GM21723 (cell line): ENCODE data around the gene PPP1R13B.
A peak's percentile ranks its signal among the peaks of the same experiment; 100 is the strongest.
"Not testable (repeated sequence)": the region's sequence is repeated elsewhere in the genome, so short reads cannot be mapped to it uniquely, and the experiment has no call there.

Experiments used
- ATAC-seq: cut with Tn5 transposase; IDR thresholded peaks from one replicate; pipeline ENCODE4 v1.9.1; 2021; ENCODE audit warnings: mild to moderate bottlenecking, moderate library complexity; ENCODE audit not compliant: unreplicated experiment

The PPP1R13B gene

DNA sequence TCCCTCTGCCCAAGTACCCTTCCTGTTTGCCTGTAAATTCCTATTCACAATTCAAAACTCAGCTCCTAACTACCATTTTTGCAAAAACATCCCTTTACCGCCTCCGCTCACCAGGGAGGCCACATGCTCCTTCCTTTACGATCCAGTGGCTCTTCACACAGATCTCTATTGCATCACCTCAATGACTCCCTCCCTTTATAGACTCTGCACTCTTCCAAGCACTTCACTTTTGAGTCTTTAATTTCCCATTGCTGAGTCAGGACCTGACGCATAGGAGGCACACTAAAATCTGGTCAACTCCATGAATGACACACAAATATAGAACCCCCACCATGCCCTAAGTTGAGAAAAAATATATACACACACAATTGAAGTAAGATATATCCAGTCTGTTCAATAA, 45.9 kb downstream of the PPP1R13B start:
- ATAC-seq = no peak

DNA sequence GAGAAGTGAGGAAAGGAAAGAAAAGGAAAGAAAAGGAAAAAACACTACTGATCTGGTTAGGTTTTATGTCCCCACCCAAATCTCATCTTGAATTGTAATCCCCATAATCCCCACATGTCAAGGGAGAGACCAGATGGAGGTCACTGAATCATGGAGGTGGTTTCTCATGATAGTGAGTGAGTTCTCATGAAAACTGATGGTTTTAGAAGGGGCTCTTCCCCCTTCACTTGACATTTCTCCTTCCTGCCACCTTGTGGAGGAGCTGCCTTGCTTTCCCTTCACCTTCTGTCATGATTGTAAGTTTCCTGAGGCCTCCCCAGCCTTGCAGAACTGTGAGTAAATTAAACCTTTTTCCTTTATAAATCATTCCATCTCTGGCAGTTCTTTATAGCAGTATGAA, 54.2 kb downstream of the PPP1R13B start:
- not testable (repeated sequence) for ATAC-seq

DNA sequence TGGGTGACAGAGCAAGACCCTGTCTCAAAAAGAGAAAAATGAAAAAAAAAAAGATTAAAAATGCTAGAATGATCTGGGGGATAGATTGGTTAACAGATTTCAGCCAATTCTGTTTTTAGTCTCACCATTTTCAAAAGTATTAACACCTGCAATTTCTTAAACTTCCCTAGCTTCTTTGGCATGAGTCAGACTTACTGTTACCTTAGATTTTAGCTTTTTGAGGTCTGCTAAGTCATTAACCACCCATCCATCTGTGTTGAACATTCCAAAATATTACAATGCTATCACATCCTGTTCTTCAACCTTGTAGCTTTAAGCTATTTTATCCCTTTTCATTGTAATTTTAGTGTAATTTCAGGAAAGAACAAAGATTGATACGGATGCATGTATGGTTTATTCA, 59.3 kb downstream of the PPP1R13B start:
- ATAC-seq = no peak

DNA sequence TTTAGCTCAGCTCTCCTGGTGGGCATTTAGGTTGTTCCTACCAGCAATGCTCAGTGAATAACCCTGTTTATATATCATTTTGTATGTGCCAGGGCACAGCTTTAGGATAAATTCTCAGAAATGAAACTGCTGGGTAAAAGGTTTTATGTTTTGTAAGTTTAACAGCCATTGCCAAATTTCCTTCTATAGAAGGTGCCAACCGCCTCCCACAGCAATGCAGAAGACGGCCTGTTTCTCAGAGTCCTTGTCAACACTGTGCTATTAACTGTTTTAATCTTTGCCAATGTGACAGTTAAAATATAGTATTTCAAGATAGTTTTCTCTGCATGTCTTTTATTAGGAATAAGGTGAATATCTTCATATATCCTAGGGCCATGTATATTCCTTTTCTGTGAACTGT, 65.0 kb downstream of the PPP1R13B start:
- no peak for ATAC-seq

DNA sequence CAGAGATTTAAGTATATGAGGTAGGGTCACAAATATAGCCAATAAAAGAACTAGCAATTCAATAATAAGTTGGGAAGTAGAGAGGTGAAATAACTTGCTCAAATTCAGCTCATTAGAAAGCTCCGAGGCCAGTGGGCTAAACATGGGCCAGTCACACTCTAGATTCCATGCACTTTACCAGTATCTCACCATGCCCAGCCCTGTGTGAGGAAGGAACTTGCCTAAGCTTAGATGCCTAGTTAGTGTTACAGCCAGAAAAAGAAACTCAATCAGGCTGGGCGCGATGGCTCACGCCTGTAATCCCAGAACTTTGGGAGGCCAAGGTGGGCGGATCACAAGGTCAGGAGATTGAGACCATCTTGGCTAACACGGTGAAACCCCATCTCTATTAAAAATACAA, 71.1 kb downstream of the PPP1R13B start:
- ATAC-seq = not testable (repeated sequence)

DNA sequence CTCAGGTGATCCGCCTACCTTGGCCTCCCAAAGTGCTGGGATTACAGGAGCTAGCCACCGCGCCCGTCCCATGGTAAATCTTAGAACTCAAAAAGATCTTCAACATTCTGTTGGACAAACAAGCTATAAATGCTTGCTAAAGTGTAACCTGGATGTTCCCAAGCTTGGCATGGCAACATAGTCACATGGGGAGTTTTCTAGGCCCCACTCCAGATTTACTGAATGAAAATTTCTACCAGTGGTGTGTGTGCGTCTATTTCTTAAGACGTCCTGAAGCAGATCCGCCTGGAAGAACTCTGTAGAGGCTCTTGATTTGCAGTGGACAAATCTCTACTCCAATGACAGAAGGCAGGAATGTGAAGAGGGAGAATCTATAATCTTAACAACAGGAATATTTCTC, 71.9 kb downstream of the PPP1R13B start:
- no peak for ATAC-seq

DNA sequence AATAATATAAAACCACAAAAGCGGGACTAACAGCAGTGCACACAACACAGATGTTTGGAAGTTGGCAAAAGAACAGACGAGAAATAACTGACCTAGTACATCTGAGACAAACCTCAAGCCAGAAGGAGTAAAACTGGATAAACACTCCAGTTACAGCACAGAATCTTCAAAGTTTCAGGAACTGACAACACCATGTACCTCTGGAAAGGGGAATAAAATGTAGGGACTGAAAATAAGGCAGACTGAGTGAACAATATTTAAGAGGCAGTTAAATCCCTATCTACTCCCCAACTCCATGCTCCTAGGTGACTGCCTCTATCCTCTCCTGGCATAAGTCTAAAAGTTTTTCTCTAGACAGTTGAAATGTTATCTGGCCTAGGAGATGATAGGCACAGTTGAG, 73.9 kb downstream of the PPP1R13B start:
- ATAC-seq = no peak

DNA sequence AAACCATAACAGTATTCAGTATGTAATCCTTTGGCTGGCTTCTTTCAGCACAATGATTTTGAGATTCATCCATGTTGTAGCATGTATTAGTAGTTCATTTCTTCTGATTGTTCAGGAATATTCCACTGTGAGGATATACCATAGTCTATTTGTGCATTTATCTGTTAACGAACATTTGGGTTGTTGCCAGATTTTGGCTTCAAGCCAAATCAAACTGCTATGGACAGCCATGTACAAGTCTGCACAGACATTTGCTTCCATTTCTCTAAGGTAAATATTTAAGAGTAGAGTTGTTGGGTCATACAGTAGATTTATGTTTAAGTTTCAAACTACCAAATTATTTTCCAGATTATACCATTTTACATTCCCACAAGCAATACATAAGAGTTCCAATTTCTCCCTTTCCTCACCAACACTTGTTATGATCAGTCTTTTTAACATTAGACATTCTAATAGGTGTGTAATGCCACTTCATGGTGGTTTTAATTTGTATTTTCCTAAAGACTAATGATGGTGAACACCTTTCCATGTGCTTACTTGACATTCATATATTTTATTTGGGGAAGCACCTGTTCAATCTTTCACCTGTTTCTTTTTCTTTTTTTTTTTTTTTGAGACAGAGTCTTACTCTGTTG, 75.2 kb downstream of the PPP1R13B start:
- ATAC-seq = no peak

DNA sequence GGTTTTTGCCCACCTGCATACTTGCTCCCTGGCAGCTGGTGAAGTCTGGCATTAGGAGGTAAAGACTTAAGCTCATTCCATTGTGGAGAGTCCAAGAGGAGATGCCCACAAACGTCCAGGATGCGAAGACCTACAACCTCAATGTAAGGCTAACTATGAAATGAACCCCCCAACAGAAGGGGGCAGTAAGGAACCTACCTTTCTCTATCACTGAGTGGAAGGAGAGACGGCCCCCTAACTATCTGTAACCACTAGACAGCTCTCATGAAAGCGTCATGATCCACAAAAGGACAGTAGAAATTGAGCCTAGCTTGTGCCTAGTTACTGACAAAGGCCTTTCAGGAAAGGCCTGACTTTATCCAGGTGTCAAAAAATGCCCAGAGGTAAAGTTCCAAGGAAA, 76.5 kb downstream of the PPP1R13B start:
- ATAC-seq = no peak

DNA sequence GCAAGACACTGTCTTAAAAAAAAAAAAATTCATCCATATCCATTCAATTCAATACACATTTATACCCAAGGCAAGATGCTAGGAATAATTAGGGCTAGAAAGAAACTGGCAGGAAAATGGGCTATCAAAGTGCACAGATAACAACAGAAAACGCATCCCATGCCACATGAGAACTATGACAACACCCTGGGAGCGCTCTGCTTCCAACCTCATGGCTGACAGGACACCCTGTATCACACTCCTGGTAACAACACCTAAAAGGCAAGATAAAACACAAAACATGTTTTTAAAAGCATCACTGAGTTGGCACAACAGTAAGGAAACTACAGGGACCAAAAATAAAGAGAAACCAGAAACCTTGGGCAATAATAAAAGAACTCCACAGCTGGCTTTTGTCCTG, 76.9 kb downstream of the PPP1R13B start:
- ATAC-seq = no peak

DNA sequence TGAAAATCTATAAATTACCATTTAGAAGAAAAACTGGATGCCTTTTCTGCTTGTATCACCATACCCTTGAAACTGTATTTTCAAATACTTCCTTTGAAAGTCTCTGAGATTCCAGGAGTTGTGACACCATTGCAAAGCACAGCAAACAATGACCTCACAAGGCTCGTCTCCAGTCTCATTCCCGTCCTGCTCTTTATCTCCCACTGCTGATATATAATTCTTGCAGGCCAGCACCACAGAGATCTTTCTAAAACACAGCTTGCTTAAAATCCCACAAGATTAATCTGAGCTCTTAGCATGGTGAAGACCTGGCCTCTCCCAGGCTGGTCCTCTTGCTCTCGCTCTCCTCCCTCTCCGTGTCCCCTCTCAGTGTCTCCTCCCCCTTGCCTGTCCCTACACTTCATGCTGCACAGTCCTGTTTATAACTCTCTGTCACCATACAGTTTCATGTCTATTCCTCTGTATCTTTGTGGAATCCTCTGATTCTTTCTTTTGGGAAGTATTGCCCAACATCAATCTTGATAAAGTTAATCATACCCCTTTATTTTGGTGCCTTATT, 80.0 kb downstream of the PPP1R13B start:
- no peak for ATAC-seq

DNA sequence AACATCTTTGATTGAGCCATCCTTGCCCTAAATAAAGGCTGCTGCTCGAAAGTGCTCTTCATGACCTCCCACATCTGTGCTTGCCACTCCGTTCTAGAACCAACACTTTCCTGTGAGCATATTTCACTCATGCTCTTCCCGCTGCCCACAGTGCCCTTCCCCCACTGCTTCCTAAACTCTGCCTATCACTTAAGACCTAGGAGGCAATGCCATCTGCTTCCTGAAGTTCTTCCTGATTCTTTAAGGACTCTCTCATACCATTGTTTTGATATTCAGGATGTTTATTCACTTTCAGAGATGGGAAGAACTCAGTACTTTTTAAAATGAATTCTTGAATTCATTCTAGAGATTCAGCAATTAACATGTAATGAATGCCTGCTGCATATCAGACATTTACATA, 81.8 kb downstream of the PPP1R13B start:
- no peak for ATAC-seq

DNA sequence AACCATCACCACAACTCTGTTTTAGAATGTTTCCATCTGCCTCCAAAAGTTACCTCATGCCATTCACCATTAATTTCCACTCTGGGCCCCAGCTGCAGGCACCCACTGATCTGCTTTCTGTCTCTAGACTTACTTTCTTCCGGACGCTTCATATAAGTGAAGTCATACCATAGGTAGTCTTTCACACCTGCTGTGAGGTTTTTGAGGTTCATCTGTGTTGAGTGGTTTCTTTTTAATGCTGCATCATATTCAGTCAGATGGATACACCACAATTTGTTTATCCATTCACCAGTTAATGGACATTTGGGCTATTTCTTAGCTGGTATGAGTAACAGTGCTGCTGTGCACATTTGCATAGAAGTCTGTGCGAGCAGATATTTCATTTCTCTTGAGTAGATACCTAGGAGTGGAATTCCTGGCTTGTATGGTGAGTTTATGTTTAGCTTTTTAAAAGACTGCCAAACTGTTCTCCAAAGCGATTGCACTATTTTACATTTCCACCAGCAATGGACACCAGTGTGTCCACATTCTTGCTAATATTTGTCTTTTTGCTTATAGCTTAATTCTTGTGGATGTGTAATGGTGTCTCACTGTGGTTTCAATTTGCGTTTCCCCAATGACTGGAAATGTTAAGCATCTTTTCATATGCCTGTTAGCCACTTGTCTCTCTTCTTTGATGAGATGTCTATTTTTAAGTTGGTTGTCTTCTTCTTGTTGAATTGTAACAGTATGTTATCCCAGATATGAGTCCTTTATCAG, 83.5 kb downstream of the PPP1R13B start:
- peak; percentile 79 for ATAC-seq

DNA sequence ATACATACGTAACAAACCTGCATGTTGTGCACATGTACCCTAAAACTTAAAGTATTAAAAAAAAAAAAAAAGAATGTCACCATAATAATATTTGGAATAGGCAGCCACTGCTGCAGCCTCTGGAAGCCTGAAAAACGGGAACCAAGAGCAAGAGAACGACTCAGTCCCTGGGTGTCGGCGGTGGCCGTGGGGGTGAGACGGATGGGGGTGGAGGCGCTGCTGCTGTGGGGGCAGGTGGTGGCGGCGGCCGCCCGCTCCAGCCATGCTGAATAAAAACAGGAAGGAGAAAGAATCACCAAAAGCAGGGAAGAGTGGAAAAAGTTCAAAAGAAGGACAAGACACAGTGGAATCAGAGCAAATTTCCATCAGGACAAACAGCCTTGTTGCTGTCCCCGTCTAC, 84.8 kb downstream of the PPP1R13B start:
- ATAC-seq = no peak

DNA sequence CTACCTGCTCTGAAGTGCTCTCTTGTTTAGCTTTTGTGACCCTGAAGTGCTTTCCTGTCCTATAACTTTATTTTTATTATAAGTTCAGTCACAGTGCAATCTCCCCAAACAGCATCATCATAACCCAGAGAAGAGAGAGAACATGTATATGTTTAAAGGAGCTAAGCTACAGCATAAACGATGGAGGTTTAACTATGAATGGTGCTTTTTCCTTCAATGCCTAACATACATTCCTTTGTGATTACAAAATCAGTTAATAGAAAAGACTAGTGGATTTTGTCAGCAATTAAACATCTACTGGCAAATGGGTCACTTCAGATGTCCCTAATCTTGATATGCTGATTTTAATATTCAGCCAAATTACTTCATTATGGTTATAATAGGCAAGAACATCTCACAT, 85.3 kb downstream of the PPP1R13B start:
- ATAC-seq = no peak

DNA sequence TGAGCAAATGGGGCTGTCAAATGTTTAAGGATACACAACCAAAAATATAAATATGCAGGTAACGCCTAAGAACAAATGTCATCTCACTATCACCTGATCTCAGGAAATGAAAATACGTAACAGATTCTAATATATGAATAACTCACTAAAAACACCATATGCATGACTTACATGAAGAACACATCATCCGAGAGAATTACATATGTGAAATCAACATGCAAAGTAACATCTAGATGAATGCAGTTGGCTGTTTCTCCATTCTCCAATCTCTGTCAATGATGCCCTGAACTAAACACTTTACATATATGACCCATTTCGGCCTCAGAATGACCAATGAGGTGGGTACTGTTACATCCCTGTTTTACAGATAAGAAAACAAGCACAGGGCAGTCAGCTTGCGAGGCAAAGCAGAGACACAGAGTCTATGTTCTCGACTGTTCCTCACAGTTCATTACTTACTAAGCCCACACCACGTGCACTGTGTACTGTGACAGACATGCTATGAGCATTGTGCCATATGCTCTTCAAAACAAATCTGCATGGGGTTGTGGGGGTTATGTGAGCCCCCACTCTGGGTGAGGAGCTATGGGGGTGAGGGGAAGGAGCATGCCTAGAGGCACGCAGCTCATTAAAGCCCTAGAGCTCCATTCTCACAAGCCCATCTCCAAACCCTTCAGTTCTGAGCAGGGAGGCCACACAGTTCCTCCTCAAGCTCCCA, 89.2 kb downstream of the PPP1R13B start:
- ATAC-seq = no peak

DNA sequence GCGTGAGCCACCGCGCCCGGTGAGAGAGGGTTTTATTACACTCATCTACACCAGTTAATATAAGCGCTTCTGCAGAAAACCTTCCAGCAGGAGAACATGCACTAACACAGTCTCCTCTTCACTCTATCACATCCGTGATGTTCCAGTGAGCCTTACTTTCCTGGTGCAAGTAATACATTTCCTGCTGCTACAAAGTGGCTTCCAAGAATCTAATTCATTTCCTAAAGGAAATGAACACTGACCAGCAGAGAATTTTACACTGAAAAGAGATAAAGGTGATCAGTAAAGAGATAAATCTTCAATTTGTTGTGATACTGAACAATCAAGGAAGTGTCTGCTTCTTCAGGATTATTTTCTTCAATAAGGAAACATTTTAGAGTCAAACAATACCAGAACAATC, 92.3 kb downstream of the PPP1R13B start:
- ATAC-seq = no peak

DNA sequence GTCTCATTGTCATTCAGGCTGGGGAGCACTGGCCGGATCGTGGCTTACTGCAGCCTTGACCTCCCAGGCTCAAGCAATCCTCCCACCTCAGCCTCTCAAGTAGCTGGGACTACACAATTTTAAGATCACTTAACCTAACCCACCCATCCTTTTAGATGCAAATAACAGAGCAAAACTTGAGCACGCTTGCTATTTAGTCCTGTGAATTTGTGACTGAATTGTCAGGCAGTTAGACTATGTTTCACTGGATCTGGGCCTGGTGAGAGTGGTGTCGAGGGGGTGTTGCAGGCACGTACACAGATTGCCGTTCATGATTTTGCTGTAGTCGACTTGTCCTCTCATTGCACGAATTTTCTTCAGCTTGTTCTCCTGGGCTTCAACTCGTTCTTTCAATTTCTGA, 93.6 kb downstream of the PPP1R13B start:
- ATAC-seq = no peak

DNA sequence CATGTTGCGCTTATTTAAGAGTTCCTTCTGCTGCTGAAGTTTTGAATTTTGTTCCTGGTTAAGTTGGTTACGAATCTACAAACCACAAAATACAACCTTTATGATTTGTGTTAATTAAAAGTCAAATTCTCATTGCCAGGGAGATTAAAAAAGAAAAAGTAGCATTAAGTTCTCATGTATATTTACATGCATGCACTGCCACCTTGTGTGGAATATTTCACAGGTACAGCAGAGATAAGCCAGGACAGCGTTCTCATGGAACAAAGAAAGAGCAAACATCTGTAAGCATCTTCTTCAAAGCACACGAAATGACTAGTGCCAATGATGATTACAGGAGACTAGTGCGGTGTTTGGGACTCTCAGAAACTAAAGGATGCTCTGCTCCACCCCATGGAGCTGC, 97.5 kb downstream of the PPP1R13B start:
- ATAC-seq = no peak

DNA sequence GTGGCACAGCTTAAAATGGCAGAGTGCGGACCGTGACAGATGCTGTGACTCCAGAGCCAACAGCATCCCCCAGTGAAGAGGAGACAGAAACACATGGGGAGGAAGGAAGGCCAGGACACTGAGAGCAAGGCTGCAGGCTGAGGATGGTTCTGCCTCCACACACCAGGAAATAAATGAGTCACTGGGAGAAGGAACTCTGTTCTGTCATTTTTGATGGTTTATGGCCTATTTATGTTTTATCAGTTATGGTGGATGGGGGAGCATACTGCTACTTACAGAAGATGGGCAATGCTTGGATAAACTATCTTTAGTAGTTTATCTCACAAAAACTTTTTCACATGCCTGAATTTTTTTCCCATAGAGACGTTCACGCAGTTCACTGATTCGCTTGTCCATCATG, 97.9 kb downstream of the PPP1R13B start:
- no peak for ATAC-seq

DNA sequence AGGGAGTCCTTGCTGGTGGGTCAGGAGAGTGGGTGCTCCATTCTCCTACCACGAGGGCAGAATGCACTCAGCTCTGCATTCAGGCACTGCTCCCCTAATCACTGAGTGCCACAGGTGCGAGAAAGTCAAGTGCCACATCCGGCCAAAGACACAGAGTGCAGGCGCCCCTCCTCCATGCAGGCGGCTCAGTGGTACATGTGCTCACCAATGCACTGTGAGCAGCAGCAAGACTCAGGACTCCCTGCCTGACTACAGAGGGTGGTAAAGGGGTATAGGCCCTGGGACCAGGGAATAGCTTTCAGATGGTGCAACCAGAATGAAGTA, 98.9 kb downstream of the PPP1R13B start:
- no peak for ATAC-seq

DNA sequence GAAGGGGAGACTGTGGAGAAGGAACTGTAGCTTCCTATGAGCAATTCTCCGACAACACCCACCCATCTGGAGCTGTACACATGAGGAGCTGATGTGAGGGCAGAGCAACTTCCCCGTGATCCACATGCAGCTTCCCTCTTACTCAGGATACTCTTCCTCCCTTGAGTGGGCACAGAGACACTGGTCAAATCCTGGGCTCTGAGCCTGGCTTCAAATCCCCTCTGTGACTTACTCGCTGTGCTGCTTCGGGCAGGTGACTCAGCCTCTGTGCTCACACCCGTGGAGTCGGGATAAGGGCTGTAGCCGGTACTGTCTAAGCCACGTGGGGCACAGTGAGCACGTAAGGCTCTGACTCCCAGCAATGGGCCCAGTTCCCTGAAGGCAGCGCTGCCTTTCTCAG, 100.7 kb downstream of the PPP1R13B start:
- no peak for ATAC-seq
